GM19328 (cell line): Measurements from ENCODE around the gene CLTC.
"Not testable (repeated sequence)": the region's sequence is repeated elsewhere in the genome, so short reads cannot be mapped to it uniquely, and the experiment has no call there.

ENCODE experiments used
- ATAC-seq: cut with Tn5 transposase; IDR thresholded peaks from one replicate; pipeline ENCODE4 v1.9.1; 2021; ENCODE audit warnings: mild to moderate bottlenecking, moderate library complexity; ENCODE audit not compliant: unreplicated experiment

CLTC gene

GRCh38 chr17:59633658-59634359 lies 14.1 kb downstream of the CLTC start:
- no peak for ATAC-seq

GRCh38 chr17:59634632-59635541 lies 15.2 kb downstream of the CLTC start:
- no peak for ATAC-seq

- no peak for ATAC-seq
Observed at GRCh38 chr17:59637611-59638310, 18.1 kb downstream of the CLTC start.

GRCh38 chr17:59638553-59638952 lies 18.9 kb downstream of the CLTC start:
- no peak for ATAC-seq

GRCh38 chr17:59641799-59642484 lies 22.2 kb downstream of the CLTC start:
- ATAC-seq, result peak; percentile 86

GRCh38 chr17:59642565-59642964 lies 22.9 kb downstream of the CLTC start:
- no peak for ATAC-seq

- ATAC-seq, result no peak
Observed at GRCh38 chr17:59643159-59644140, 23.8 kb downstream of the CLTC start.

GRCh38 chr17:59647288-59647687 lies 27.6 kb downstream of the CLTC start:
- ATAC-seq, result no peak

GRCh38 chr17:59649886-59650285 lies 30.2 kb downstream of the CLTC start:
- no peak for ATAC-seq

GRCh38 chr17:59650642-59651041 lies 30.9 kb downstream of the CLTC start:
- ATAC-seq, result no peak

- ATAC-seq, result no peak
Observed at GRCh38 chr17:59651346-59651745, 31.7 kb downstream of the CLTC start.

- no peak for ATAC-seq
Observed at GRCh38 chr17:59652119-59652518, 32.4 kb downstream of the CLTC start.

- not testable (repeated sequence) for ATAC-seq
Observed at GRCh38 chr17:59656624-59657023, 36.9 kb downstream of the CLTC start.

- ATAC-seq, result no peak
Observed at GRCh38 chr17:59666235-59666634, 46.5 kb downstream of the CLTC start.

- no peak for ATAC-seq
Observed at GRCh38 chr17:59668816-59669215, 49.1 kb downstream of the CLTC start.

- no peak for ATAC-seq
Observed at GRCh38 chr17:59669411-59669810, 49.7 kb downstream of the CLTC start.

GRCh38 chr17:59669944-59670343 lies 50.2 kb downstream of the CLTC start:
- no peak for ATAC-seq

- no peak for ATAC-seq
Observed at GRCh38 chr17:59671386-59671785, 51.7 kb downstream of the CLTC start.

- ATAC-seq, result no peak
Observed at GRCh38 chr17:59675231-59675630, 55.5 kb downstream of the CLTC start.

- ATAC-seq, result no peak
Observed at GRCh38 chr17:59676716-59677115, 57.0 kb downstream of the CLTC start.
